ENCODE measurements around the gene PRR23A.
"Not testable (repeated sequence)": the region's sequence is repeated elsewhere in the genome, so short reads cannot be mapped to it uniquely, and the experiment has no call there.

The PRR23A gene

DNA sequence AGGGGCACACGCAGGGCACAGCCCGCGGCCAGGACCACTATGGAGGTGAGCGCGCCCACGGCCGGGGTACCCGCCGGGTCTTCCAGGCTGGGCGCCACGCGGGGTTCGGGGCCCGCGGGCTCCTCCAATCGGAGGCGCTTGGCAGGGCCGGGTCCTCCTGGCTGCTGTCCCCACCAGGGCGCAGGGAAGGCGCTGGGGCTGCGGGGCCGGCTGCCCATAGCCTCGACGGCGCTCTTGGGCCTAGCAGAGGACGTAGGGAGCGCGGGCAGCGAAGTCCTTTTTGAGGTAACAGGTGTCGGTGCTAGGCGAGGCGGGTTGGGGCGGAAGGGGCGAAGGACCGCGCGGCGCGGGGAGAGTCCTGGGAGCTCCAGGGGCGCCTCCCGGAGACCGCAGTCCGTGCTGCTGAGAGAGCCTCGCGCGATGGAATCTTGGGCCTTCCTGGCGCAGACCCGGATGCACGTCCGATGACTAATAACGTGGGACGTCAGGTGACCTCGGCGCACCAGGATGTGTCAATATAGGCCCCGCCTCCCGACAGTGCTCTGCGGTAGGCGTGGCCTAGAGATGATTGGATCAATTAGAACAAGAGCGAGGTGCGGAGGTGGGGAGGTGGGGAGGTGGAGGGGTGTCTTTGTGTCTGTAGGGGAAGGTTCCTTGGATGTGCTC lies at the start of gene PRR23A:
Gene PRR23A (minus strand): TSS at position 218 of the 666 bp plus-strand sequence. CDS start 0 bp downstream, at position 218.
- DNase-seq (ENCODE audit: low read depth) = no peak

DNA sequence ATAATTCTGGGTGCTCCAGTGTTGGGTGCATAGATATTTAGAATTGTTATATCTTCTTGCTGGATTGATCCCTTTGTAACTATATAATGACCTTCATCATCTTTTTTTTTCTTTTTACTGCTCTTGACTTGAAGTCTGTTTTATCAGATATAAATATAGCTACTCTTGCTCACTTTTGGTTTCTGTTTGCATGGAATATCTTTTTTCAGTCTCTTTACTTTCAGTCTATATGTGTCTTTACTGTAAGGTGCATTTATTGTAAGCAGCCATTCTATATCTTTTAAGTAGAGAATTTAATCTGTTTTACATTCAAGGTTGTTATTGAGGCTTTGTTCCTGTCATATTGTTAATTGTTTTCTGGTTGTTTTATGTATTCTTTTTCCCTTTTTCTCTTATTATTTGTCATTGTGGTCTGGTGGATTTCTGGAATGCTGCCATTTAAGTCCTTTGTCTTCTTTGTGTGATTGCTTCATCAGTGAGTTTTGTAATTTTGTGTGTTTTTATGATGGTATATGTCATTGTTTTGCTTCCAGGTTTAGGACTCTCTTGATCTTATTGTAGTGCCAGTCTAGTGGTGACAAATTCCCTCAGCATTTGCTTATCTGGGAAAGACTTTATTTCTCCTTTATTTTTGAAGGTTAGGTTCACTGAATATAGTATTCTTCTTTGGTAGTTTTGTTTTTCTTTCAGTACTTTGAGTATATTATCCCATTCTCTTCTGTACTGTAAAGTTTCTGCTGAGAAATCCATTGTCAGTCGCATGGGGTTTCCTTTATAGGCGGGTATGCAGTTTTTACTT lies 46.9 kb upstream of the PRR23A start:
- DNase-seq (ENCODE audit: low read depth) = no peak

DNA sequence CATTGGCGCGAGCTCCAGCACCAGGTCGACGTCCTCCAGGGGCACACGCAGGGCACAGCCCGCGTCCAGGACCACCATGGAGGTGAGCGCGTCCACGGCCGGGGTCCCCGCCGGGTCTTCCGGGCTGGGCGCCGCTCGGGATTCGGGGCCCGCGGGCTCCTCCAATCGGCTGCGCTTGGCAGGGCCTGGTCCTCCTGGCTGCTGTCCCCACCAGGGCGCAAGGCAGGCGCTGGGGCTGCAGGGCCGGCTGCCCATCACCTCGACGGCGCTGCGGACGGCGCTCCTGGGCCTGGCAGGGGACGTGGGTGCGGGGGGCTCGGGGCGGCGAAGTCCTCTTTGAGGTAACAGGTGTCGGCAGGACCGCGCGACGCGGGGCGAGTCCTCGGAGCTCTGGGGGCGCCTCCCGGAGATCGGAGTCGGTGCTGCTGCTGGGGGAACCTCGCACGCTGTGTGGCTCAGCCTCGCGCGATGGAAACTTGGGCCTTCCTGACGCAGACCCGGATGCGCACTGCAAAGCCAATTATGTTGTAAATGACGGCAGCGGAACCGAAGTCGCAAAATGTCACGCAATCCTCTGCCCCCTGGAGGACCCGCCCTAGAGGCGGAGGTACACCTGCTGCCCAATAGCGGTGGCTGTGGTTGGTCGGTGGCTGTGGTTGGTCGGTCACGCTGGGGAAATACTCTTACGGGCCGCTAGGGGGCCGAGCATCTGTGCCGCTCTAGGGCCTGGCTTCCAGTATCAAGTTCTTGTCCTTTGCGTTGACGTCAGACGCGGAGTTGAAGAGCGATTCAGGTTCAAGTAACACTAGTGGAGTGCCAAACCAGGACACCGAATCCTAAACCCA lies 38.5 kb upstream of the PRR23A start, which contains the start of gene PRR23C:
Gene PRR23C (minus strand): TSS at position 527 of the 845 bp plus-strand sequence. CDS start 272 bp downstream, at position 255.
- DNase-seq (ENCODE audit: low read depth) = no peak

DNA sequence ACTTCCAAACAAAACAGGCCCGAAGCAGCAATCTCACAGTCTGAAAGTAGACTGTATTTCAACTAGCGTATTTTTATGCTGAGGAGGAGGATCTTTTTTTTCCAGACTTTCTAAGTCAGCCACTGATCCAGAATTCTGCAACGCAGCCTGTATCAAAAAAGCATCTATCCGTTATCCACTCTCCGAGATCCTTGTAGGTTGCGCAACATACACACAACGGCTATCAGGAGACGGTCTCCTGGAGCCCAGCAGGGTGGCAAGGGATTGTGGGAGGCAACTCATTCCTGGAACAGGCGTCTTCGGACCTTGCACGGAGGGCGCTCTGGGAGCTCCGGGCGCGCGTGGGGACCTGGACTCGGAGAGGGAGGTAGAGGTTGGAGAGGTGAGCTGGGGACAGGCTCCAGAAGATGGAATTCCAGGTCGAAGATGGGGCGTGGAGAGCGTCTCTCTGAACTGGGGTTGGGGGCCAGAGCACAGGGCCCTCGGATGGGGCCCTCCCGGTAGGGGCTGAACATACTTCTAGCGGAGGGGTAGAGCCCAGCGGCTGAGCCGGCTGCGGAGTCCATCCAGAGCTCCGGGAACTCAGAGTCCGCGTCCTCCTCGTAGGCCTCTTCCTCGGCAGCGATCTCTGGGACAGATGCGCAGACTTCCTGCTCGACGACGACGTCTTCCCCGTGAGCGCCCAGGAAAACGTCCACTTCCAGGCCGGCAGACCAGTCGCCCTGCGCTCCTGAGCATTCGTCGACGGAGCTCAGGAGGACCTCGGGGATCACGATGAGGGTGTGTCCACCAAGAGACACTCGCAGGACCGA lies 37.7 kb upstream of the PRR23A start:
- DNase-seq (ENCODE audit: low read depth) = no peak

DNA sequence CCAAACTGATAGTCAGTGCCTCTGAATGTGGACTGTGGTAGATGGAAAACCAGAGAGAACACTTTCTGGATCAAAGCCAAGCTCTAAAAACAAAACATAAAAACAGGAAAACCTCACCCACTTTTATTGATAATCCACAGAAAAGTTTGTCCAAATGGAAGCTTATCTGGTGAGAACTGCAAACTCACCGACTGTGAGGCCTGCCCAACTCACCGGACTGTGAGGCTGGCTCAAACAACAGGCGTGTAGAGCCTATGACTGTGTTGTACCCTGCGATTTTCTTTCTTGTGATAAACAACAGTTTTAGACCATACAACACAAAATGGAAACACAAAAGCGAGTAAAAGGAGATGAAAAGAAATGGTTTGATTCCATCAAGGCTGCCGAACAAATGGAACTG lies 31.4 kb upstream of the PRR23A start:
- DNase-seq (ENCODE audit: low read depth) = no peak

DNA sequence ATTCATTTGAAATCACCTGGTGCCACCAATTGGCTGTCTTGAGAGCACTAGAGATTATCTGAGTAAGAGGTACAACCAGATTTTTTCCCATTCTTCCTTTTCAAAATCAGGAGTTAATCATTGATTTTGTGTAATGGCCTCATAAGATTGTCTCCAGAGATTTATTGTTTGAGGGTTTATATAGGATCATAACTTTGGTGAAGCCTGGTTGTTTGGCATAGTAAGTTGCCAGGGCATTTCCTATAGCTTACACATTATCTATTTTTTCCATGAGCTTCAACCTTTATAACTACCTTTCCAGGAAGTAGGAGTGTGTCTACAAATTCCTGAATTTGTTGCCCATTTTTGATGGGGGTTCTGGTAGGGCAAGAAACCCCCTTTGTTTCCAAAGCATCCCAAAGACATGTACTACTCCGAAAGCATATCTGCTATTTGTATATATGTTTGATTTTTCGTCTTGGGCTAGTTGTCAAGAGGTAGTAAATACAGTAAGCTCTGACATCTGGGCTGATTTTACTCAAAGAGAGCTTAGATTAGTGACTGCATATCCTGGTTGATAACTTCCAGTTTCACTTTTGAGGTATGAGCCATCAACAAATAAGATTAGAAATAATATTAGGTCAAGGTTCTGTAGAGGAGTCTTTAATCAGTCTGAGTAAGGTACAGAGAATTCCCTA lies 26.4 kb upstream of the PRR23A start:
- no peak for DNase-seq (ENCODE audit: low read depth)

DNA sequence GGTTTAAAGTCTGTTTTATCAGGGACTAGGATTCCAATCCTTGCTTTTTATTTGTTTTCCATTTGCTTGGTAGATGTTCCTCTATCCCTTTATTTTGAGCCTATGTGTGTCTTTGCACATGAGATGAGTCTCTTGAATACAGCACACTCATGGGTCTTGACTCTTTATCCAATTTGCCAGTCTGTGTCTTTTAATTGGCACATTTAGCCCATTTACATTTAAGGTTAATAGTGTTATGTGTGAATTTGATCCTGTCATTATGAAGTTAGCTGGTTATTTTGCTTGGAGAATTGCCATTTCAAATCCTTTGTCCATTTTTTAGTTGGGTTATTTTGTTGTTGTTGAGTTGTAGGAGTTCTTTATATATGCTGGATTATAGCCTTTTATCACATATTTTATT lies 24.5 kb upstream of the PRR23A start:
- not testable (repeated sequence) for DNase-seq (ENCODE audit: low read depth)

DNA sequence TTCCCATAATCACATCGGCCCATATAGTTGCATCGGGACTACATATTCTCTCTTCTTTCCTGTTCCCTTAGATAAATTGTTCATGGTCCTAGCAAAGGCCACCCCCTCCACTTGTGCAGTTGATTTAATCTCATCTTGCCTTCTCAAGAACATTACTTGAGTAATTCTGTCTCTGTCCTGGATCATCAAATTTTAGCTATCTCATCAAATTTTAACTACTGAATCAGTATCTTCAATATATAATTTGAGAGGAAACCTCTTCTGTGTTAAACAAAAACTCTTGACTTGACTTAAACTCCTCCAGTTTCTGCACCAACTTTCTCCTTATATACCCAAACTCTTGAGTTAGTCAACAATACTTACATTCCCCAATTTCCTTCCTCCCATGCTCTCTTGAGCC lies 18.9 kb upstream of the PRR23A start:
- no peak for DNase-seq (ENCODE audit: low read depth)

DNA sequence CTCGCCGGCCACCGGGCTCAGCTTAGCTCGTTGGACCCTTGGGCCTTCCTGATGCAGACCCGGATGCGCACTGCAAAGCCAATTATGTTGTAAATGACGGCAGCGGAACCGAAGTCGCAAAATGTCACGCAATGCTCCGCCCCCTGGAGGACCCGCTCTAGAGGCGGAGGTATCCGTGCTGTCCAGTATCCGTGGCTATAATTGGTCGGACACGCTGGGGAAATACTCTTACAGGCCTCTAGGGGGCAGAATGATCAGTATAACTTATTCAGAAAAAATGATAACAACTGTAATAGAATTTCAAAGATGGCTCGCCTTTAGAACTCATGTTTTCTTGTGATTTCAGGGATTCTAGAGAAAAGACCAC lies 14.8 kb upstream of the PRR23A start, which contains the start of gene PRR23B:
Gene PRR23B (minus strand): TSS at position 59 of the 367 bp plus-strand sequence. CDS start 265 bp downstream, outside the sequence.
- no peak for DNase-seq (ENCODE audit: low read depth)

DNA sequence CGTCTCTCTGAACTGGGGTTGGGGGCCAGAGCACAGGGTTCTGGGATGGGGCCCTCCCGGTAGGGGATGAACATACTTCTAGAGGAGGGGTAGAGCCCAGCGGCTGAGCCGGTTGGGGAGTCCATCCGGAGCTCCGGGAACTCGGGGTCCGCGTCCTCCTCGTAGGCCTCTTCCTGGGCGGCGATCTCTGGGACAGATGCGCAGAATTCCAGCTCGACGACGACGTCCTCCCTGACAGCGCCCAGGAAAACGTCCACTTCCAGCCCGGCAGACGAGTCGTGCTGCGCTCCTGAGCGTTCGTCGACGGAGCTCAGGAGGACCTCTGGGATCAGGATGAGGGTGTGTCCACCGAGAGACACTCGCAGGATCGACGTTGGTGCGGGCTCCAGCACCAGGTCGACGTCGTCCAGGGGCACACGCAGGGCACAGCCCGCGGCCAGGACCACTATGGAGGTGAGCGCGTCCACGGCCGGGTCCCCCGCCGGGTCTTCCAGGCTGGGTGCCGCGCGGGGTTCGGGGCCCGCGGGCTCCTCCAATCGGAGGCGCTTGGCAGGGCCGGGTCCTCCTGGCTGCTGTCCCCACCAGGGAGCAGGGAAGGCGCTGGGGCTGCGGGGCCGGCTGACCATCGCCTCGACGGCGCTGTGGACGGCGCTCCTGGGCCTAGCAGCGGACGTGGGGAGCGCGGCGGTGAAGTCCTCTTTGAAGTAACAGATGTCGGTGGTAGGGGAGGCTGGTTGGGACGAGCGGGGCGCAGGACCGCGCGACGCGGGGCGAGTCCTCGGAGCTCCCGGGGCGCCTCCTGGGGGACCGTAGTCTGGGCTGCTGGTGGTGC lies 14.2 kb upstream of the PRR23A start:
- DNase-seq (ENCODE audit: low read depth) = no peak

DNA sequence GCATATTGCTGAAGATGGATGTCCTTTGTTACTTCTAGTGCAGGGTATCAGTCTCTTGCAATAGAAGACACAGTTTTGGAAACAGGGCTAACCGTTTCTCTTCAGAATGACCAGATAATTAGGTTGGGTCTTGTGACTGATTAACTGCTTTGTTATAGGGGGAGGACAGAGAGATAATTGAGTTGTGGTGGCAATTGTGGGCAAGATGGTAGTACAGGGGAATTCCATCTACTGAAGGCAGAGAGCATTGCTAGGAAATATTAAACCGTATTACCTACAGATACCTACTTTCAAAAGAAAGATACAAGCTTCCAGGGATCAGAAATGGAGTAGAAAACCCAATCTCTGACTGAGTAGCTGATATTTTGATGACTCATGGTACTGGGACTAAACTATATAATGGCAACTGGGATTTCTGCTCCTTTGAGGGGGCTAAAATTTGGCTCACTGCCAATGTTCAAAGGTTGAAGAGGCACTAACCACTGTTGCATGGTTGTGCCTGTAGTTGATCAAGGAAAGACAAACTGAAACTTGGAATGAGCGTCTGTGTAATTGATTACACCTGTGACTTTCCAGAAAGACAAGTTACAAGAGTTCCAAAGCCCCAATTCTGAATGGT lies 10.5 kb upstream of the PRR23A start:
- DNase-seq (ENCODE audit: low read depth) = no peak

DNA sequence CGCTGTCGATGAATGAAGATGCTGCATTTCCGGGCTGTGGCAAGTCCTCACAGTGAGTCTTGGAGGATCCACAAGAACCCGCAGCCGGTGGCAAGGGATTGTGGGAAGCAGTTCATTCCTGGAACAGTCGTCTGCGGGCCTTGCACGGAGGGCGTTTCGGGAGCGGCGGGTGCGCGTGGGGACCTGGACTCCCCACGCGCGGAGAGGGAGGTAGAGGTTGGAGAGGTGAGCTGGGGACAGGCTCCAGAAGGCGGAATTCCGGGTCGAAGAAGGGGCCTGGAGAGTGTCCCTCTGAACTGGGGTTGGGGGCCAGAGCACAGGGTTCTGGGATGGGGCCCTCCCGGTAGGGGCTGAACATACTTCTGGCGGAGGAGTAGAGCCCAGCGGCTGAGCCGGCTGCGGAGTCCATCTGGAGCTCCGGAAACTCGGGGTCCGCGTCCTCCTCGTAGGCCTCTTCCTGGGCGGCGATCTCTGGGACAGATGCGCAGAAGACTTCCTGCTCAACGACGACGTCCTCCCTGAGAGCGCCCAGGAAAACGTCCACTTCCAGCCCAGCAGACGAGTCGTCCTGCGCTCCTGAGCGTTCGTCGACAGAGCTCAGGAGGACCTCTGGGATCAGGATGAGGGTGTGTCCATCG lies 593 bp downstream of the PRR23A start:
- DNase-seq (ENCODE audit: low read depth) = no peak

DNA sequence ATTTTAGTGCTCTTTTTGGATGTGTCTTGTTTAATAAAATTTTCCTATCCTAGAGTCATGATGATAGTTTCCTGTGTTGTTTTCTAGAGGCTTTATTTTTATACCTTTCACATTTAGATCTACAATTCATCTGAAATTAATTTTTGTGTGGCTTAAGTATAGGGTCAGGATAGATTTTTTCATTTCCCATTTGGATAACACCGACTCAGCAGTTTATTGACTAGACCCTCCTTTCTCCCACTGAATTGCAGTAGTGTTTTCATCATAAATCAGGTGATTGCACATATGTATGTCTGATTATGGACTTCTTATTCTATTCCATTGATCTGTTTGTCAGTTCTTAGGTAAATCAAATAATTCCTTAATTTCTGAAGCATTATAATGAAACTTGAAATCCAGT lies 10.4 kb downstream of the PRR23A start:
- DNase-seq (ENCODE audit: low read depth) = no peak

DNA sequence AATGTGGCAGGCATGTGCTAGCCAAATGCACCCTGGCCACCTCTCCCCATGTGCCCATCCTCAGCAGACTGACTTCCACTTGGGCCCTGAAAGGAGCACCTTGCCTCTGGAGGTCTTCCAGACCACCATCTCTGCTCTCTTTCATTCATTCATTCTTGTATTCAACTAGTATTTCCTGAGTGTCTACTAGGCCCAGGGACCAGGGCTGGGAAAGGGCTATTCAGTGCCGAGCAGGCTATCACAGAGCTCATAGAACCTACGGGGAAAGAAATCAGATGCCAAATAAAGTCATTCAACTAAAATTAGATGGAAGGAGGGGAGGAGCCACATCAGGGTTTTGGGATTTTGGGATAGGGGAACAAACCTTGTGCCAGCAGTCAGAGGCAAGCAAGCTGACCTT lies 18.9 kb downstream of the PRR23A start:
- no peak for DNase-seq (ENCODE audit: low read depth)

DNA sequence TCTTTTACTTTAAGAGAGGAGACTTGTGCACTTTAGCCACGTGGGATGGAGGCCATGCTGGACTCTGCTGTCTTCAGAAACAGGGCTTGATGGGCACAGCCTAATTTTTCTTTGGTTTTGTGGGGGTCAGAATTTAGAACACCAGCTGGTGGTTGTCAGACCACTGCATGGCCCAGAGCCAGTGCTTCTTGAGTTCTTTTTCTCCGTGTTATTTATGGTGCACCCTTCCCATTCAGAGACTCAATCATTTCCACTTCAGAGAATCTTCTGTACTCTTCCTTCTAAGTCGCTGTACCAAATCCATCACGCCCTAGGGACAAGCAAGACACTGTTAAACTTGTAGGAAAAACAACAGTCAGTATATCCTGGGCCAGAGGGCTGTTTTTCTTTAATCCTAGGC lies 20.1 kb downstream of the PRR23A start:
- no peak for DNase-seq (ENCODE audit: low read depth)

DNA sequence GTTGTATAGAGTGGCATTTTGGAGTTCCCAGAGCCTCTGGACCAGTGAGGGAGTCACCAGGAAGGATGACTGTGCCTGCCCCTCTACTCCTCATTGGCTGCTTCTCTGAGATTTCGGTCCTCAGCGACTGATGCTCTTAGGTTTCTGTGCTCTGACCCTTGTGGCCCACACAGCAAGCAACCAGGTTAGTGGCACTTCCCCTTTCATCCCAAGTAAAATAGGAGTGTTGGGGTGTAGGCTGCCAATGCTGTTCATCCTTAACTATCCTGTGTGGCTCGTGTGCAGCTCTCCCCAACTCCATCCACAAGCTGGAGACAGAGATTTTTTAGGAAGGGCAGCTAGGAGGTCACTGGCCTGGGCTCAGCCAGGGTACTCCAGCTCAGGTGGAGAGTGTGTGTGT lies 21.3 kb downstream of the PRR23A start:
- DNase-seq (ENCODE audit: low read depth) = no peak

DNA sequence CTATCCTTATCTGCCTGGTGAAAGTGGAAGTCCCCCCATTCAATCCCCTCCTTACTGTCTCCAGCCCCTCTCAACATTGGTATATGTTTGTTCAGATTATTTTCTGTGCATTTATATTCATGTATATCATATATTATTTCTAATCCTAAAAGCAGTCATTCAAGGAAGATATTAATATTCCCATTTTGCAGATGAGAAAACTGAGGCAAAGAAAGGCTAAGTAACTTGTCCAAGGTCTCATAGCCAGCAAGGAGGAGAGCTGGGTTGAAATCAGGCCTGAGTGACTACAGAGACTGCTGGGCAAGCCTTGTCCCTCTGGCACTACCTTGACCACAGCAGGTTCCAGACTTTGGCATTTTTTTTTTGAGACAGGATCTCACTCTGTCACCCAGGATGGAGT lies 30.0 kb downstream of the PRR23A start:
- DNase-seq (ENCODE audit: low read depth) = no peak

DNA sequence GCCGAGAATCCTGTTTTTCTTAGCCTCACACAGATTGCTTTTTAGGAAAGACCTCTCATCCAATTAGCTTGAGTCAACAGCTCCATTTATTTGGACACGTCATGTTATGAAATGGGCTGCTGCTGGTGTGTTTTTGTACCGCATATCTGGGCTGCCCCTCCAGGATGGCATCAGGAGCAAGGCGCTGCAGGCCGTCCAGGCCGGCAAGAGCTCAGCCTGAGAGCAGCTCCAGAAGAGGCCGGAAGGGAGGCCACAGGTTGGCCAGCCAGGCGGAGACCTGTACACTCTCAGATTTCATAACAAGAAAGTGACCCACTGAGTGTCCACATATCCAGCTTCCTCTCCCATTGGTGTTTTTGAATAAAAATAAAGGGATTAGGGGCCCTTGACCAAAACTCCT lies 30.7 kb downstream of the PRR23A start:
- DNase-seq (ENCODE audit: low read depth) = no peak

DNA sequence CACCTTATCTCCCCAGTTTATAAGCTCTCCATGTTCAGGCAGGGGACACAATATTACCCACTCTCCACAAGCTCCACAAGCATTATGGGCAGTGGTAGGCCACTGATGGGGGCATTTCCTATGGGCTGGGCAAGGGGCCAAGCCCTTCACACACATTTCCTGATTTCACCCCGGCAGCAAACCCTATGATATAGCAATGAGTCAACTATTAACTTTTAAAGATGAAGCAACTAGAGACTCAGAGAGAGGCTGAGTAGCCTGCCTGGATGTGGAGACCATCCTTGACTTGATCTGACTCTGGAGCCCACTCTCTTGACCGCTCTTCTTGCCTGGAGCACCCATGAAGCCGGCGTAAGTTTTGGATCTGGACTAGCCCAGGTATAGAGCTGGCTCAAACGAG lies 31.6 kb downstream of the PRR23A start:
- no peak for DNase-seq (ENCODE audit: low read depth)

Data from non-pigmented ciliary epithelial cell (primary cell).